K562 (cell line): ENCODE measurements around the gene EGLN3. TPM values are rescaled to one million over a fixed set of nuclear protein-coding genes. Genes with fewer than 3 reads are reported as not detected.
A peak's percentile ranks its signal among the peaks of the same experiment; 100 is the strongest.

Source experiments
- ATAC-seq: fragments of 200-7000 bp; cut with Tn5 transposase; 3 replicates; pipeline ENCODE4 v1.9.1; 2020; ENCODE audit warnings: moderate library complexity
- BruUV-seq: library from RNA; stranded (reverse); fragments of 400-500 nt; replicated peaks from 2 replicates; lab custom pipeline; 2021; lab: Mats Ljungman, UMichigan
- CTCF ChIA-PET: fragments of 300-600 bp; formaldehyde crosslinking; extraction: SDS; loops from one replicate; lab custom pipeline; 2021; ENCODE audit warnings: low intra/inter-chr PET ratio; lab: Yijun Ruan, JAX
- POLR2A ChIA-PET: fragments of 300-600, 350-650 bp; sonication (Branson Sonifier 250); formaldehyde crosslinking; extraction: SDS; loops from one replicate; lab custom pipeline; 2021; ENCODE audit warnings: antibody characterized with exemption, inconsistent platforms; lab: Yijun Ruan, JAX
- DNase-seq, 4 experiments: peaks; one replicate each; pipeline versions ENCODE4 v3.0.0 to v3.0.0-alpha.2; 2011 to 2018; ENCODE audit warnings: low spot score in 3 of 4, mixed read lengths in 3 of 4; ENCODE audit errors: extremely low read depth in 1 of 4
- FAIRE-seq: peaks from 2 replicates; lab custom pipeline; 2011; peaks lifted over from hg19 to GRCh38; lab: Jason Lieb, UNC
- H2AFZ ChIP-seq: 2 replicates; pipeline ENCODE4 v1.6.0; 2011; ENCODE audit warnings: low read depth, low read length, control low read depth, inconsistent platforms
- H3K27ac ChIP-seq: fragments of 200-600 bp; 3 replicates; pipeline ENCODE4 v1.8.0; 2011; ENCODE audit warnings: low read depth, mild to moderate bottlenecking, control low read depth, inconsistent platforms, low read length, moderate library complexity, mixed read lengths; ENCODE audit errors: extremely low read depth
- H3K27me3 ChIP-seq, 2 experiments: fragments of 300-600 bp in 1 of 2; 2 replicates in 1 of 2; 3 replicates in 1 of 2; pipeline versions ENCODE4 v1.6.0 to v1.8.0; 2011; ENCODE audit warnings: inconsistent platforms in 2 of 2, low read length in 2 of 2, mild to moderate bottlenecking in 1 of 2, mixed read lengths in 1 of 2, moderate library complexity in 1 of 2; ENCODE audit not compliant: control insufficient read depth in 2 of 2, insufficient read depth in 2 of 2
- H3K36me3 ChIP-seq: fragments of 300-600 bp; 3 replicates; pipeline ENCODE4 v1.8.0; 2011; ENCODE audit warnings: mild to moderate bottlenecking, low read length, inconsistent platforms; ENCODE audit not compliant: control insufficient read depth, insufficient read depth
- H3K4me1 ChIP-seq, 2 experiments: fragments of 200-600 bp in 1 of 2; replicated peaks in 1 of 2; 2 replicates in 1 of 2; 3 replicates in 1 of 2; pipeline versions ENCODE4 v1.5.1 to v1.8.0; 2011; ENCODE audit warnings: inconsistent platforms in 2 of 2, low read length in 2 of 2, mild to moderate bottlenecking in 1 of 2, mixed read lengths in 1 of 2, moderate library complexity in 1 of 2; ENCODE audit not compliant: control insufficient read depth in 2 of 2, insufficient read depth in 2 of 2
- H3K4me2 ChIP-seq: 2 replicates; pipeline ENCODE4 v1.6.1; 2011; ENCODE audit warnings: low read length, control low read depth, inconsistent platforms, mixed read lengths; ENCODE audit not compliant: insufficient read depth
- H3K4me3 ChIP-seq: fragments of 200-600 bp; sonication (generic), shearing (Covaris generic); 2 replicates; pipeline ENCODE4 v1.5.1; 2016; ENCODE audit warnings: control low read depth, inconsistent platforms
- H3K79me2 ChIP-seq: fragments of 200-600 bp; 3 replicates; pipeline ENCODE4 v1.8.0; 2011; ENCODE audit warnings: low read length, inconsistent platforms; ENCODE audit not compliant: control insufficient read depth, insufficient read depth
- H3K9ac ChIP-seq, 2 experiments: 2 replicates each; pipeline versions ENCODE4 v1.6.0 to v1.6.1; 2011; ENCODE audit warnings: low read depth in 2 of 2, low read length in 2 of 2, control low read depth in 1 of 2, inconsistent platforms in 1 of 2, mild to moderate bottlenecking in 1 of 2, mixed read lengths in 1 of 2; ENCODE audit not compliant: insufficient read depth in 1 of 2
- H3K9me1 ChIP-seq: one replicate; pipeline ENCODE4 v1.6.0; 2011; ENCODE audit warnings: inconsistent platforms, mild to moderate bottlenecking, low read length, moderate library complexity; ENCODE audit not compliant: control insufficient read depth, insufficient read depth
- H3K9me3 ChIP-seq: replicated peaks from 2 replicates; pipeline ENCODE4 v1.5.1; 2011; ENCODE audit warnings: low read depth, low read length, inconsistent platforms; ENCODE audit not compliant: control insufficient read depth, insufficient read depth
- H4K20me1 ChIP-seq: replicated peaks from 2 replicates; pipeline ENCODE4 v1.6.1; 2011; ENCODE audit warnings: low read length, inconsistent platforms, mixed read lengths; ENCODE audit not compliant: control insufficient read depth, insufficient read depth
- CHCHD3 ChIP-seq: fragments of 250-450 bp; sonication (Bioruptor Pico); IDR thresholded peaks from 2 replicates; pipeline ENCODE4 v2.1.2; 2022; ENCODE audit warnings: mild to moderate bottlenecking
- EP400 ChIP-seq: fragments of 450-650 bp; IDR thresholded peaks from 2 replicates; pipeline ENCODE4 v1.6.1; 2017; ENCODE audit warnings: antibody characterized with exemption, mild to moderate bottlenecking, moderate library complexity
- GABPB2 ChIP-seq: fragments of 250-450 bp; sonication (Bioruptor Pico); conservative IDR thresholded peaks from 2 replicates; pipeline ENCODE4 v1.5.1; 2021; ENCODE audit warnings: mild to moderate bottlenecking
- NCOA1 ChIP-seq: fragments of 450-650 bp; IDR thresholded peaks from 2 replicates; pipeline ENCODE4 v1.6.1; 2016; ENCODE audit warnings: low read depth
- PCBP2 ChIP-seq: fragments of 200-400 bp; formaldehyde crosslinking; IDR thresholded peaks from 2 replicates; pipeline ENCODE4 v1.6.1; 2018; ENCODE audit warnings: low read length, low read depth, mild to moderate bottlenecking, moderate library complexity; ENCODE audit not compliant: poor library complexity, severe bottlenecking
- PYGO2 ChIP-seq: fragments of 450-650 bp; IDR thresholded peaks from 2 replicates; pipeline ENCODE4 v1.6.1; 2016; ENCODE audit warnings: mild to moderate bottlenecking, missing genetic modification characterization, moderate library complexity, missing compliant biosample characterization
- SMARCE1 ChIP-seq: fragments of 450-650 bp; IDR thresholded peaks from 2 replicates; pipeline ENCODE4 v1.7.1; 2016; ENCODE audit warnings: mild to moderate bottlenecking
- SNAPC5 ChIP-seq: fragments of 250-450 bp; sonication (Bioruptor Pico); IDR thresholded peaks from 2 replicates; pipeline ENCODE4 v1.8.0; 2021; ENCODE audit warnings: moderate library complexity, mild to moderate bottlenecking, inconsistent platforms
- STAT5B ChIP-seq: fragments of 250-450 bp; sonication (Bioruptor Pico); IDR thresholded peaks from 2 replicates; pipeline ENCODE4 v1.8.0; 2021; ENCODE audit warnings: mild to moderate bottlenecking, inconsistent platforms
- TOE1 ChIP-seq, 2 experiments: fragments of 450-650 bp in 1 of 2; sonication (generic) in 1 of 2; formaldehyde crosslinking in 1 of 2; IDR thresholded peaks; 2 replicates each; pipeline versions ENCODE4 v1.7.1 to v1.8.0; 2016 to 2022; ENCODE audit warnings: borderline replicate concordance in 2 of 2, mild to moderate bottlenecking in 2 of 2, antibody characterized with exemption in 1 of 2, inconsistent platforms in 1 of 2, low read depth in 1 of 2, missing genetic modification reagents in 1 of 2, moderate library complexity in 1 of 2
- U2AF2 ChIP-seq: fragments of 200-400 bp; formaldehyde crosslinking; optimal IDR thresholded peaks from 2 replicates; pipeline ENCODE3; 2017; ENCODE audit warnings: low read depth, mild to moderate bottlenecking, low read length
- XRCC5 ChIP-seq: fragments of 200-400 bp; formaldehyde crosslinking; IDR thresholded peaks from 2 replicates; pipeline ENCODE4 v1.6.1; 2017; ENCODE audit warnings: low read depth, mild to moderate bottlenecking, low read length
- ZNF134 ChIP-seq: fragments of 250-450 bp; sonication (Bioruptor Pico); conservative IDR thresholded peaks from 2 replicates; pipeline ENCODE4 v1.4.0; 2020
- ZNF785 ChIP-seq: fragments of 250-450 bp; sonication (Bioruptor Pico); IDR thresholded peaks from 2 replicates; pipeline ENCODE4 v1.4.0; 2020; ENCODE audit warnings: mild to moderate bottlenecking
- WGBS: fragments of 100-300 bp; shearing (Covaris generic); methylation state at CpG from one replicate; pipeline ENCODE4 v1.1.6; 2016; ENCODE audit warnings: low coverage, mixed read lengths; ENCODE audit not compliant: insufficient coverage; ENCODE audit errors: missing lambda C conversion rate; 5-methylcytosine and 5-hydroxymethylcytosine counted together
- in situ Hi-C: fragments of 300-500 bp; cut with MboI; formaldehyde crosslinking; loops from 4 replicates; pipeline ENCODE4 v1.15.0; 2018; ENCODE audit warnings: inconsistent platforms, mixed read lengths
- intact Hi-C: fragments of 100-400 bp; cut with micrococcal nuclease; formaldehyde crosslinking; loops from 2 replicates; pipeline ENCODE4 v1.14.2; 2022
- polyA plus RNA-seq, 8 experiments: library from polyadenylated mRNA; depleted of rRNA in 4 of 8; stranded (reverse) in 5 of 8; unstranded in 3 of 8; fragments of >200 nt; fragmentation: Nextera tagmentation in 2 of 8; fragmentation: Illumina TruSeq in 1 of 8; extraction: Ambion mirVana in 2 of 8; extraction: Trizol in 1 of 8; gene quantifications; 2 replicates each; pipeline versions ENCODE4 v1.2.1 to v1.2.3, GENCODE V29; 2011 to 2014; ENCODE audit warnings: inconsistent platforms in 1 of 8, missing spikeins in 1 of 8
- total RNA-seq, 7 experiments: library from RNA; depleted of rRNA in 6 of 7; stranded (reverse); fragments of >200 nt in 6 of 7; fragmentation: Illumina TruSeq in 2 of 7; extraction: Trizol in 2 of 7; gene quantifications; 2 replicates each; pipeline versions ENCODE4 v1.2.1 to v1.2.3, GENCODE V29; 2011 to 2021; ENCODE audit warnings: low replicate concordance in 1 of 7

Gene EGLN3
- total and polyA plus RNA-seq, 9 of the 15 experiments (the other 6 are each of a cell fraction or from before 2014, with no cell fraction given) = 2.5 to 87.6 (median 5.8) TPM

- ChIA-PET CTCF (no interaction called here), POLR2A (interaction anchor here (1.5 kb wide), 1 partner anchor 13 kb away, joined by 8 read pairs; no protein-coding TSS in a partner anchor)
- Histone ChIP-seq H3K27ac (no peak overlapping the region), H3K9me3 (no peaks in the 10 kb centered on the region), H3K4me1 (peaks cover 8 to 42% of the 10 kb centered on the region in 2 experiments; a peak in 4 of 5 replicates), H3K36me3 (peaks cover 24% of the 10 kb centered on the region), H3K9ac (no peak overlapping the region), H3K4me3 (no peak overlapping the region), H2AFZ (no peak overlapping the region), H3K79me2 (peaks cover 92% of the 10 kb centered on the region), H3K4me2 (peak overlapping the region; percentile 24; the same call in 1 of the 2 replicates), H3K9me1 (no peaks in the 10 kb centered on the region), H3K27me3 (no peaks in the 10 kb centered on the region), H4K20me1 (peaks cover 6% of the 10 kb centered on the region; the same call in 1 of the 2 replicates)
- in situ Hi-C loops = no loop called here
- TF ChIP-seq ZNF785 (no peak), CHCHD3 (no peak), STAT5B (CRISPR knock-in tag) (no peak), PYGO2 (tag) (no peak), ZNF134 (no peak), EP400 (no peak), GABPB2 (CRISPR knock-in tag) (no peak), U2AF2 (no peak), NCOA1 (no peak), TOE1 (IDR thresholded peaks at IDR 0.05; ENCODE audit: borderline replicate concordance) (no peak), TOE1 (CRISPR knock-in tag; IDR thresholded peaks at IDR 0.05; ENCODE audit: borderline replicate concordance, low read depth) (no peak), SMARCE1 (no peak), SNAPC5 (CRISPR knock-in tag) (no peak), XRCC5 (no peak), PCBP2 (no peak)
- WGBS = 78% methylated on average over 7 of the region's 7 CpGs
- ATAC-seq (no peak), DNase-seq (no peak), FAIRE-seq (no peak)
- intact Hi-C loops = no loop called here
- BruUV-seq = no TSS peak
Measured at GRCh38 chr14:33934043-33934750, 16.7 kb downstream of the EGLN3 start.
